HL-60 (cell line): Measurements from ENCODE around the gene DUOX2.
"Not testable (repeated sequence)": the region's sequence is repeated elsewhere in the genome, so short reads cannot be mapped to it uniquely, and the experiment has no call there.

Experiments
- DNase-seq, 2 experiments: peaks; one replicate each; pipeline ENCODE4 v3.0.0-alpha.2; 2010 to 2020; ENCODE audit warnings: low read depth in 1 of 2, low spot score in 1 of 2
- H3K27ac ChIP-seq: fragments of 250-450 bp; sonication (Bioruptor Pico); replicated peaks from 2 replicates; pipeline ENCODE4 v1.5.1; 2020; ENCODE audit warnings: mild to moderate bottlenecking, moderate library complexity
- H3K27me3 ChIP-seq: fragments of 250-450 bp; sonication (Bioruptor Pico); 2 replicates; pipeline ENCODE4 v1.5.1; 2021; ENCODE audit warnings: mild to moderate bottlenecking, moderate library complexity; ENCODE audit not compliant: insufficient read depth, poor library complexity, severe bottlenecking
- H3K4me3 ChIP-seq: replicated peaks from 2 replicates; pipeline ENCODE4 v1.5.1; 2011; ENCODE audit warnings: mild to moderate bottlenecking, control low read depth, low read length; ENCODE audit not compliant: insufficient read depth
- GABPA ChIP-seq: IDR thresholded peaks from 2 replicates; pipeline ENCODE4 v1.6.1; 2012; ENCODE audit warnings: low read depth
- POLR2AphosphoS5 ChIP-seq: IDR thresholded peaks from 2 replicates; pipeline ENCODE4 v1.6.1; 2012; ENCODE audit warnings: low read depth
- SPI1 ChIP-seq: IDR thresholded peaks from 2 replicates; pipeline ENCODE4 v1.6.1; 2012; ENCODE audit warnings: low read depth, mild to moderate bottlenecking, borderline replicate concordance
- TF ChIP-seq, protein P1 (sequence below): IDR thresholded peaks from one replicate; pipeline ENCODE4 v1.5.1; 2011; ENCODE audit warnings: low read length, control low read depth, inconsistent platforms; ENCODE audit not compliant: insufficient read depth
- TF ChIP-seq, protein P2 (sequence below): IDR thresholded peaks from 2 replicates; pipeline ENCODE4 v1.6.1; 2012; ENCODE audit warnings: low read depth; ENCODE audit not compliant: insufficient replicate concordance

DUOX2 gene

DNA sequence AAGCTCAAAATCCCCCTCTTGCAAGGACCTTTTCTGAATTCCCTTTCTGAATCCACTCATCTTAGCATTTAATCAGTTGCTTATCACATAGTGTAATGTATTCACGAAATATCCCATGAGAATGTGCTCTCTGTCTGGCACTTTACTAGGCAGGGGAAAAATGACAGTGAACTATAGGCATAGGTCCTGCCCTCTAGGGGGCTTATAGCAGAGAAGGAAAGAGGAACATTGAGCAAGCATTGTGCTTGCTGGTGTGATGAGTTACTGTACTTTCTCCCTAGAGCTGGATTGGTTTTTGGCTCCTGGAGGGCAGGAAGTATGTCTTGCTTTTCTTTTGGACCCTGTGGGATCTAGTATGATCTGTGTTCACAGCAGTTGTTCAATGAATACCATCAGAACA is 26.5 kb downstream of the DUOX2 start:
- no peak overlapping the region for H3K4me3 ChIP-seq
- no peak overlapping the region for H3K27ac ChIP-seq
- no peaks in the 10 kb centered on the region for H3K27me3 ChIP-seq
- TF ChIP-seq, protein P1, sequence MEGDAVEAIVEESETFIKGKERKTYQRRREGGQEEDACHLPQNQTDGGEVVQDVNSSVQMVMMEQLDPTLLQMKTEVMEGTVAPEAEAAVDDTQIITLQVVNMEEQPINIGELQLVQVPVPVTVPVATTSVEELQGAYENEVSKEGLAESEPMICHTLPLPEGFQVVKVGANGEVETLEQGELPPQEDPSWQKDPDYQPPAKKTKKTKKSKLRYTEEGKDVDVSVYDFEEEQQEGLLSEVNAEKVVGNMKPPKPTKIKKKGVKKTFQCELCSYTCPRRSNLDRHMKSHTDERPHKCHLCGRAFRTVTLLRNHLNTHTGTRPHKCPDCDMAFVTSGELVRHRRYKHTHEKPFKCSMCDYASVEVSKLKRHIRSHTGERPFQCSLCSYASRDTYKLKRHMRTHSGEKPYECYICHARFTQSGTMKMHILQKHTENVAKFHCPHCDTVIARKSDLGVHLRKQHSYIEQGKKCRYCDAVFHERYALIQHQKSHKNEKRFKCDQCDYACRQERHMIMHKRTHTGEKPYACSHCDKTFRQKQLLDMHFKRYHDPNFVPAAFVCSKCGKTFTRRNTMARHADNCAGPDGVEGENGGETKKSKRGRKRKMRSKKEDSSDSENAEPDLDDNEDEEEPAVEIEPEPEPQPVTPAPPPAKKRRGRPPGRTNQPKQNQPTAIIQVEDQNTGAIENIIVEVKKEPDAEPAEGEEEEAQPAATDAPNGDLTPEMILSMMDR: no peak
- no peak for TF ChIP-seq GABPA
- TF ChIP-seq SPI1: no peak
- TF ChIP-seq POLR2AphosphoS5: no peak
- TF ChIP-seq, protein P2, sequence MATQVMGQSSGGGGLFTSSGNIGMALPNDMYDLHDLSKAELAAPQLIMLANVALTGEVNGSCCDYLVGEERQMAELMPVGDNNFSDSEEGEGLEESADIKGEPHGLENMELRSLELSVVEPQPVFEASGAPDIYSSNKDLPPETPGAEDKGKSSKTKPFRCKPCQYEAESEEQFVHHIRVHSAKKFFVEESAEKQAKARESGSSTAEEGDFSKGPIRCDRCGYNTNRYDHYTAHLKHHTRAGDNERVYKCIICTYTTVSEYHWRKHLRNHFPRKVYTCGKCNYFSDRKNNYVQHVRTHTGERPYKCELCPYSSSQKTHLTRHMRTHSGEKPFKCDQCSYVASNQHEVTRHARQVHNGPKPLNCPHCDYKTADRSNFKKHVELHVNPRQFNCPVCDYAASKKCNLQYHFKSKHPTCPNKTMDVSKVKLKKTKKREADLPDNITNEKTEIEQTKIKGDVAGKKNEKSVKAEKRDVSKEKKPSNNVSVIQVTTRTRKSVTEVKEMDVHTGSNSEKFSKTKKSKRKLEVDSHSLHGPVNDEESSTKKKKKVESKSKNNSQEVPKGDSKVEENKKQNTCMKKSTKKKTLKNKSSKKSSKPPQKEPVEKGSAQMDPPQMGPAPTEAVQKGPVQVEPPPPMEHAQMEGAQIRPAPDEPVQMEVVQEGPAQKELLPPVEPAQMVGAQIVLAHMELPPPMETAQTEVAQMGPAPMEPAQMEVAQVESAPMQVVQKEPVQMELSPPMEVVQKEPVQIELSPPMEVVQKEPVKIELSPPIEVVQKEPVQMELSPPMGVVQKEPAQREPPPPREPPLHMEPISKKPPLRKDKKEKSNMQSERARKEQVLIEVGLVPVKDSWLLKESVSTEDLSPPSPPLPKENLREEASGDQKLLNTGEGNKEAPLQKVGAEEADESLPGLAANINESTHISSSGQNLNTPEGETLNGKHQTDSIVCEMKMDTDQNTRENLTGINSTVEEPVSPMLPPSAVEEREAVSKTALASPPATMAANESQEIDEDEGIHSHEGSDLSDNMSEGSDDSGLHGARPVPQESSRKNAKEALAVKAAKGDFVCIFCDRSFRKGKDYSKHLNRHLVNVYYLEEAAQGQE: no peak
- DNase-seq: peak in 1 of 2 experiments; percentile 3

DNA sequence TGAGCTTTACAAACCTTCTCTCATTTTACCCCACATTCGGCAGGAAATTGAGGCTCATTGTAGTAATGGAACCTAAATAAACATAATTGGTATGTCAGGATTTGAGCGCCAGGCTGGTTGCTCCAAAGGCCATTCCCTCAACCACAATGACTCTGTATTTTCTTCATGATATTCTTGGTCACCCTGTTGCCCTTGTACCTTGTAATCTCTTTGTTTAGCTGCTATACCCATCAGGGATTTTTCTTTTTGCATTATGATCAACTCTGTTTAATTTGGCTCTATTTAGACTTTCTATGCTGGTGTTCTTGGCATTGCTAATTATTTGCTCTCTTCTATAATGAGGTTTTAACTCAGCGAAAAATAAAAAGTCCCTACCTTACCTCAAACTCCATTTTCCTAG is 29.8 kb downstream of the DUOX2 start:
- Histone ChIP-seq H3K27ac (no peak overlapping the region), H3K27me3 (no peaks in the 10 kb centered on the region), H3K4me3 (no peak overlapping the region)
- no peak for DNase-seq
- TF ChIP-seq, protein P2: no peak
- TF ChIP-seq SPI1 (no peak), GABPA (no peak), POLR2AphosphoS5 (no peak)
- TF ChIP-seq, protein P1: no peak

DNA sequence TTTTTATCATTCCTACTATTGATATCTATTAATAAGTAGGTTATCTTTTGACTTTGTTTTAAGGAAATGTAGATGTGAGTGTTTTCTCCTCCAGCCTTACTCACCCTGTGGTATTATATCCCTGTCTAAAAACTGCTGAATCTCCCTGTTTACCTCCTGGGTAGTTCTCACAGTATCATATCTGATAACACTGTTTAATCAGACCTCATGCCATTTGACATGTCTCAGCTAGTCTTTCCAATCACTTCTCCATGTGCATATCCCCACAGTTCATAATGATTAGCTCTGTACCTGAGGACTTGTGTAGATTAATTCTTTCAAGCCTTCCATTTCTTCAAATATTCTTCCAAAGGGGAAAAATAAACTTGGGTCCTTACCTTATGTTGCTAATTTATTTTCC is 30.7 kb downstream of the DUOX2 start:
- TF ChIP-seq SPI1: no peak
- TF ChIP-seq, protein P2: no peak
- TF ChIP-seq, protein P1: no peak
- TF ChIP-seq POLR2AphosphoS5: no peak
- no peak for TF ChIP-seq GABPA
- DNase-seq: no peak
- H3K27ac ChIP-seq: no peak overlapping the region
- no peaks in the 10 kb centered on the region for H3K27me3 ChIP-seq
- no peak overlapping the region for H3K4me3 ChIP-seq

DNA sequence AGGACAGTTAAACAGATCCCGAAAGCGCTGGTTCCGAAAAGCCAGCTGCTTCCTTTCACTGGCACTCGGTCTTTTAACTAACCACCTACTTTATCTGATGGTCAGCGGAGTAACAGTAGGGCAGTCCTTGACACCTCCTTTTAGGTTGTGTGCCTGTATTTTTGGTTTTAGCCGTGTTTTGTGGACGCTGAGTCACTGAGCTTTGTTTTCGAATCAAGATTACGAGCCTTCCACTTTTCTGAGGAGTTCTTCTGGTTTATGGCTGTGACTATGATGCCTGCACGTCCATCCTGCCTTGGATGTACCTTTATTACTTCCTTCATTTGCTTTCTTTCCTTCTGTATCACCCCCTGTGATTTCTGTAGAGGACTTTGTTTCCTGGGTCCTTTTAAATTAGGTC is 31.6 kb downstream of the DUOX2 start:
- H3K27ac ChIP-seq, H3K4me3 ChIP-seq, DNase-seq, H3K27me3 ChIP-seq: not testable (repeated sequence)

DNA sequence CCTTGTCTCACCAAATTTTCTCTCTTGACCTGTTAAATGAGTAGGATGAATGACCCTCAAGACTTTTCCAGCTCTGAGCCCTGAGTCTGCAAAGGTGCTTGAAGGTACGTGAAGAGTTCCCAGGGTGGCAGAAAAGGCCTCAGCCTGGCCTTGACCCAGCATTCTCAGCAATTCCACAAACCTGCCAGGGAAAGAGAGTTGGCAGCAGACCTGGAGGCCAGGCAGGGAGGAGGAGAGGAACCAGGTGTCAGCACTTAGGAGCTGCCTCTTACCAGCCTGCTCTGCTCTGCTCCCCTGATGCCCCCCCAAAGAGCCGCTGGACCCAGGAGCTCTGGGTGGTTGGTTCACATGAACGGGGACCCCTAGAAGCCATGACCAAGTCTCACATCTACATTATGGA is 33.4 kb downstream of the DUOX2 start:
- not testable (repeated sequence) for H3K27ac ChIP-seq, H3K4me3 ChIP-seq, DNase-seq, H3K27me3 ChIP-seq

DNA sequence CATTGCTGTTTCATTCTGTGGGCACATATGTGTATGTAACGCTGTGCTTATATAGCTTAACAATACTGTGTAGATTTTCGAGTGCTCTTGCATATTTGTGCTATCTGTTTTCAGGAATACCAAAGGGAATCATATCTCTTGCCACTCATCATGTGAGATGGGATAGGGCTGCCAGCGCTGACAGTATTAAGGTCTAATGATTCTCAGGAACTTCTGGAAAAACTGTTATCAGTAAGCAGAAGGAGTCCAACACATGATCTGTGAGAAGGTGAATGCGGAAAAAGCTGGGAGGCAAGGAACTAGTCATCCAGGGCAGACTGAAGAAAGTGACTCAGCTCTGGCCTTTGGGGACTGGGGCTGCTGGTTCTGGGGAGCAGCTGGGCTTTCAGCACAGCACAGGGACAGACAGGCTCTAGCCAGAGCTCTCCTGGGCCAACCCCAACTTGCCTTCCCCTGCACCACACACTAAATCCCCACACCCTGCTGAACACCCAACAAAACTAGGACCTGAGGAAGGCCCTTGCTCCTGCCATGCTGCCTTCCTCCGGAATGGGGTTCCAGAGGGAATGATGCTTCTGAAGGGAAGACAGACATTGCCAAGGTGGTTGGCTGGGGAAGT is 34.2 kb downstream of the DUOX2 start:
- H3K27me3 ChIP-seq, H3K4me3 ChIP-seq, DNase-seq, H3K27ac ChIP-seq: not testable (repeated sequence)
